Measurements from ENCODE around the gene CYS1. TPM values are rescaled to one million over a fixed set of nuclear protein-coding genes. Genes with fewer than 3 reads are reported as not detected.

The CYS1 gene
- total and polyA plus RNA-seq, 7 experiments from 2014 or later: 1.3 TPM; not detected in 6

- peak; percentile 96 for ATAC-seq
- Mint-ChIP-seq H3K4me3 (peak overlapping the region; percentile 16 to 73 (median 66)), H3K27ac (peak overlapping the region in 7 of 9 donors; percentile 28 to 86 (median 71)), H3K27me3 (peaks cover 0 to 3% (median 0%) of the 10 kb centered on the region in 5 donors), H3K4me1 (peaks cover 16 to 28% (median 21%) of the 10 kb centered on the region in 7 donors), H3K9me3 (peaks cover 0 to 2% (median 0%) of the 10 kb centered on the region in 11 donors), H3K36me3 (no peaks in the 10 kb centered on the region)
- peaks cover 21 to 23% of the 10 kb centered on the region in 2 donors for H3K4me1 ChIP-seq (ENCODE audit: control insufficient read depth in 2 of 2, insufficient read depth in 2 of 2, low read length in 2 of 2)
- H3K4me3 ChIP-seq (ENCODE audit: low read length): peak overlapping the region; percentile 31
- peak overlapping the region; percentile 4 for H3K27ac ChIP-seq (ENCODE audit: low read depth, low read length)
- intact Hi-C loops (cut with micrococcal nuclease): loop anchor here (1.0 kb wide), 2 partner anchors 14 to 15 kb away; partner anchors contain the start of gene KLF11 (in 1 of the 2)
- H3K27me3 ChIP-seq (ENCODE audit: control insufficient read depth in 2 of 2, insufficient read depth in 2 of 2, low read length in 2 of 2): no peaks in the 10 kb centered on the region
- no peaks in the 10 kb centered on the region for H3K9me3 ChIP-seq (ENCODE audit: control insufficient read depth in 2 of 3, low read length in 3 of 3)
- DNase-seq: peak in 8 of 9 donors; percentile 26 to 58 (median 36)
- POLR2A ChIA-PET: interaction anchor here (0.6 to 1.9 kb wide), 3 partner anchors 13 to 36 kb away, joined by 3 to 7 read pairs (median 5); partner anchors contain the start of gene KLF11
- no peaks in the 10 kb centered on the region for H3K36me3 ChIP-seq (ENCODE audit: control insufficient read depth in 2 of 3, insufficient read depth in 3 of 3, low read length in 3 of 3)
- CTCF ChIA-PET: interaction anchor here (0.7 to 2.0 kb wide), 4 partner anchors 18 to 216 kb away, joined by 3 to 11 read pairs (median 3); no protein-coding TSS in a partner anchor
Observed at GRCh38 chr2:10028988-10029874, 51.0 kb downstream of the CYS1 start.

GRCh38 chr2:10028407-10028987, 51.7 kb downstream of the CYS1 start:
- no peaks in the 10 kb centered on the region for H3K9me3 ChIP-seq (ENCODE audit: control insufficient read depth in 2 of 3, low read length in 3 of 3)
- Mint-ChIP-seq H3K9me3 (peaks cover 0 to 2% (median 0%) of the 10 kb centered on the region in 11 donors), H3K4me1 (peaks cover 16 to 27% (median 21%) of the 10 kb centered on the region in 7 donors), H3K4me3 (peak overlapping the region in 5 of 10 donors; percentile 62 to 68 (median 66)), H3K27me3 (peaks cover 0 to 1% (median 0%) of the 10 kb centered on the region in 5 donors), H3K27ac (peak overlapping the region in 6 of 9 donors; percentile 17 to 86 (median 46)), H3K36me3 (no peaks in the 10 kb centered on the region)
- no peaks in the 10 kb centered on the region for H3K36me3 ChIP-seq (ENCODE audit: control insufficient read depth in 2 of 3, insufficient read depth in 3 of 3, low read length in 3 of 3)
- H3K27me3 ChIP-seq (ENCODE audit: control insufficient read depth in 2 of 2, insufficient read depth in 2 of 2, low read length in 2 of 2): no peaks in the 10 kb centered on the region
- CTCF ChIA-PET: interaction anchor here (2.0 kb wide), 1 partner anchor 44 kb away, joined by 11 read pairs; no protein-coding TSS in a partner anchor
- DNase-seq (no peak), ATAC-seq (no peak)
- intact Hi-C loops (cut with micrococcal nuclease): no loop called here
- no peak overlapping the region for H3K4me3 ChIP-seq (ENCODE audit: low read length)
- H3K27ac ChIP-seq (ENCODE audit: low read depth, low read length): no peak overlapping the region
- H3K4me1 ChIP-seq (ENCODE audit: control insufficient read depth in 2 of 2, insufficient read depth in 2 of 2, low read length in 2 of 2): peaks cover 21 to 23% of the 10 kb centered on the region in 2 donors
- POLR2A ChIA-PET: interaction anchor here (0.9 to 1.9 kb wide), 2 partner anchors 10 to 14 kb away, joined by 3 to 7 read pairs; no protein-coding TSS in a partner anchor

- Histone ChIP-seq H3K9me3 (ENCODE audit: control insufficient read depth in 2 of 3, low read length in 3 of 3) (no peaks in the 10 kb centered on the region), H3K27ac (ENCODE audit: low read depth, low read length) (no peak overlapping the region), H3K36me3 (ENCODE audit: control insufficient read depth in 2 of 3, insufficient read depth in 3 of 3, low read length in 3 of 3) (no peaks in the 10 kb centered on the region), H3K27me3 (ENCODE audit: control insufficient read depth in 2 of 2, insufficient read depth in 2 of 2, low read length in 2 of 2) (no peaks in the 10 kb centered on the region), H3K4me1 (ENCODE audit: control insufficient read depth in 2 of 2, insufficient read depth in 2 of 2, low read length in 2 of 2) (peaks cover 21 to 23% of the 10 kb centered on the region in 2 donors), H3K4me3 (ENCODE audit: low read length) (no peak overlapping the region)
- ChIA-PET POLR2A (interaction anchor here (0.9 to 1.9 kb wide), 2 partner anchors 11 to 15 kb away, joined by 3 to 7 read pairs; no protein-coding TSS in a partner anchor), CTCF (no interaction called here)
- Mint-ChIP-seq H3K4me3 (peak overlapping the region in 3 of 10 donors; percentile 9 to 66 (median 62)), H3K27ac (peak overlapping the region in 5 of 9 donors; percentile 17 to 48 (median 32)), H3K27me3 (no peaks in the 10 kb centered on the region), H3K9me3 (peaks cover 0 to 2% (median 0%) of the 10 kb centered on the region in 11 donors), H3K36me3 (no peaks in the 10 kb centered on the region), H3K4me1 (peaks cover 16 to 26% (median 21%) of the 10 kb centered on the region in 7 donors)
- no peak for DNase-seq
- no peak for ATAC-seq
- intact Hi-C loops (cut with micrococcal nuclease): no loop called here
Observed at GRCh38 chr2:10027660-10028330, 52.4 kb downstream of the CYS1 start.

DNA sequence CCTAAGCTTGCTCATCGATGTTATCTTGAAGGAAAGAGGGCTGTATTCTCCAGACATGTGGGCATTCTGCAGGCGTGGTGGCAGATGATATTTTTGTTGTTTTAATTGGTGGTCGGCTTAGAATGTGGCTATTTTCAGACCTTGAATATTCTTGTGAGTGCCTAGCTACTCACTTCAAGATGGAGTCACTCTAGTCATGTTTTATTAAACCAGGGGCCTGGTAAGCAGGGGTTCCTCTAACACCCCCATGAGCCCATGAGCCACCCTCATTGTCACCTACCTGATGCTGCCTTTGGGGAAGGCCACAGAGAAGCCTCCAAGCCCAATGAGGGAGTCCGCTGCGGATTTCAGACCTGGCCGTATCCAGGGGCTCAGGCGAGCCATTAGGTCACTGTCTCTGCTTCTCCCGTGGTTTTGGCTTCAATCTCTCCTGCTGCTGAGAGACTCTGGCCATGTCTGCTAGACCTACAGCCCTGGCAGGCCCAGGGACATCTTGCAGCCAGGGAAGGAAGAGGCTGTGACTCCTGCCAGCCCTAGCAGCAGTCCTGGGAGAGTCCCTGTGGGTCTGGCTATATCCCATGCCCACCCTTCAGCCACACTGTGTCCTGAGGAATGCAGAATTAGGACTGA, 53.2 kb downstream of the CYS1 start:
- Mint-ChIP-seq H3K36me3 (no peaks in the 10 kb centered on the region), H3K27ac (peak overlapping the region in 2 of 9 donors; percentile 2 to 41), H3K4me3 (no peak overlapping the region), H3K9me3 (peaks cover 0 to 2% (median 0%) of the 10 kb centered on the region in 11 donors), H3K4me1 (peaks cover 16 to 26% (median 21%) of the 10 kb centered on the region in 7 donors), H3K27me3 (no peaks in the 10 kb centered on the region)
- DNase-seq (no peak), ATAC-seq (no peak)
- no peaks in the 10 kb centered on the region for H3K27me3 ChIP-seq (ENCODE audit: control insufficient read depth in 2 of 2, insufficient read depth in 2 of 2, low read length in 2 of 2)
- no peak overlapping the region for H3K4me3 ChIP-seq (ENCODE audit: low read length)
- H3K4me1 ChIP-seq (ENCODE audit: control insufficient read depth in 2 of 2, insufficient read depth in 2 of 2, low read length in 2 of 2): peaks cover 21 to 23% of the 10 kb centered on the region in 2 donors
- intact Hi-C loops (cut with micrococcal nuclease): no loop called here
- no peaks in the 10 kb centered on the region for H3K9me3 ChIP-seq (ENCODE audit: control insufficient read depth in 2 of 3, low read length in 3 of 3)
- ChIA-PET POLR2A (no interaction called here), CTCF (interaction anchor here (0.6 kb wide), 1 partner anchor 44 kb away, joined by 3 read pairs; no protein-coding TSS in a partner anchor)
- no peak overlapping the region for H3K27ac ChIP-seq (ENCODE audit: low read depth, low read length)
- H3K36me3 ChIP-seq (ENCODE audit: control insufficient read depth in 2 of 3, insufficient read depth in 3 of 3, low read length in 3 of 3): no peaks in the 10 kb centered on the region

- POLR2A ChIA-PET: no interaction called here
- Histone ChIP-seq H3K4me1 (ENCODE audit: control insufficient read depth in 2 of 2, insufficient read depth in 2 of 2, low read length in 2 of 2) (peaks cover under 1% of the 10 kb centered on the region in 2 donors), H3K4me3 (ENCODE audit: low read length) (no peak overlapping the region), H3K9me3 (ENCODE audit: control insufficient read depth in 2 of 3, low read length in 3 of 3) (no peaks in the 10 kb centered on the region), H3K27ac (ENCODE audit: low read depth, low read length) (no peak overlapping the region), H3K36me3 (ENCODE audit: control insufficient read depth in 2 of 3, insufficient read depth in 3 of 3, low read length in 3 of 3) (no peaks in the 10 kb centered on the region), H3K27me3 (ENCODE audit: control insufficient read depth in 2 of 2, insufficient read depth in 2 of 2, low read length in 2 of 2) (no peaks in the 10 kb centered on the region)
- ATAC-seq (peak; percentile 22), DNase-seq (no peak)
- intact Hi-C loops (cut with micrococcal nuclease): no loop called here
- Mint-ChIP-seq H3K27ac (peak overlapping the region in 1 of 9 donors; percentile 63), H3K9me3 (peaks cover 0 to 4% (median 0%) of the 10 kb centered on the region in 11 donors), H3K4me1 (peaks cover 0 to 4% (median 2%) of the 10 kb centered on the region in 7 donors), H3K4me3 (no peak overlapping the region), H3K27me3 (peaks cover 0 to 14% (median 0%) of the 10 kb centered on the region in 5 donors), H3K36me3 (no peaks in the 10 kb centered on the region)
- CTCF ChIA-PET: no interaction called here
Observed at GRCh38 chr2:10022966-10023662, 57.1 kb downstream of the CYS1 start.

Measured in naive thymus-derived CD4-positive, alpha-beta T cell (primary cell).